Measurements from ENCODE around the gene SPON1.

Gene SPON1

DNA sequence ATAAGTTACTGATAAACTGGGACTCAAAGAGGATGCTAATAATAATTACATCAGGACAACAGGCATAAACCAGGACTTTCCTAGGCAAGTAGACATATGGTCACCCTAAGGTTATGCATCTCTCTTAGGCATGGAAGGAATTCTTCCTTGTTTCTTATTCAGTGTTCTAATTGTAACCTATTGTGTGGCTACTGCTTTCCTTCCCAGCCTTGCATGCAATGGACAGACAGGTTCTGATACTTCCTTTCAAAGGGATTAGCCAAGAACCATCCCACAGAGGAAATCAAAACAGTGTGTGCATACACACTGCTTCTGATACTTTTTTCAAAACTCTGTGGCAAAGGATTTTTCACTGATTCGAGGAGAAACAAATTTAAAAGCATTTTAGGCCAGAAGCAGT is 348.2 kb downstream of the SPON1 start:
- no peak for TF ChIP-seq POLR2AphosphoS5 (IDR thresholded peaks at IDR 0.05; ENCODE audit: low read depth, low read length)
- no peak for TF ChIP-seq FOXP2 (optimal IDR thresholded peaks at IDR 0.05; ENCODE audit: borderline replicate concordance, extremely low read depth, extremely low read length, insufficient read depth)
- TF ChIP-seq, protein P1, sequence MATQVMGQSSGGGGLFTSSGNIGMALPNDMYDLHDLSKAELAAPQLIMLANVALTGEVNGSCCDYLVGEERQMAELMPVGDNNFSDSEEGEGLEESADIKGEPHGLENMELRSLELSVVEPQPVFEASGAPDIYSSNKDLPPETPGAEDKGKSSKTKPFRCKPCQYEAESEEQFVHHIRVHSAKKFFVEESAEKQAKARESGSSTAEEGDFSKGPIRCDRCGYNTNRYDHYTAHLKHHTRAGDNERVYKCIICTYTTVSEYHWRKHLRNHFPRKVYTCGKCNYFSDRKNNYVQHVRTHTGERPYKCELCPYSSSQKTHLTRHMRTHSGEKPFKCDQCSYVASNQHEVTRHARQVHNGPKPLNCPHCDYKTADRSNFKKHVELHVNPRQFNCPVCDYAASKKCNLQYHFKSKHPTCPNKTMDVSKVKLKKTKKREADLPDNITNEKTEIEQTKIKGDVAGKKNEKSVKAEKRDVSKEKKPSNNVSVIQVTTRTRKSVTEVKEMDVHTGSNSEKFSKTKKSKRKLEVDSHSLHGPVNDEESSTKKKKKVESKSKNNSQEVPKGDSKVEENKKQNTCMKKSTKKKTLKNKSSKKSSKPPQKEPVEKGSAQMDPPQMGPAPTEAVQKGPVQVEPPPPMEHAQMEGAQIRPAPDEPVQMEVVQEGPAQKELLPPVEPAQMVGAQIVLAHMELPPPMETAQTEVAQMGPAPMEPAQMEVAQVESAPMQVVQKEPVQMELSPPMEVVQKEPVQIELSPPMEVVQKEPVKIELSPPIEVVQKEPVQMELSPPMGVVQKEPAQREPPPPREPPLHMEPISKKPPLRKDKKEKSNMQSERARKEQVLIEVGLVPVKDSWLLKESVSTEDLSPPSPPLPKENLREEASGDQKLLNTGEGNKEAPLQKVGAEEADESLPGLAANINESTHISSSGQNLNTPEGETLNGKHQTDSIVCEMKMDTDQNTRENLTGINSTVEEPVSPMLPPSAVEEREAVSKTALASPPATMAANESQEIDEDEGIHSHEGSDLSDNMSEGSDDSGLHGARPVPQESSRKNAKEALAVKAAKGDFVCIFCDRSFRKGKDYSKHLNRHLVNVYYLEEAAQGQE (IDR thresholded peaks at IDR 0.05; ENCODE audit: insufficient read depth in 1 of 2, low read depth in 2 of 2, low read length in 2 of 2), result no peak

GRCh38 chr11:14312736-14313438 is 350.4 kb downstream of the SPON1 start:
- TF ChIP-seq SIN3A (IDR thresholded peaks at IDR 0.05; ENCODE audit: borderline replicate concordance, insufficient read depth, low read length), result no peak
- no peak for TF ChIP-seq FOXP2 (optimal IDR thresholded peaks at IDR 0.05; ENCODE audit: borderline replicate concordance, extremely low read depth, extremely low read length, insufficient read depth)
- no peak for TF ChIP-seq TAF1 (IDR thresholded peaks at IDR 0.05; ENCODE audit: borderline replicate concordance, insufficient read depth, low read length)
- TF ChIP-seq, protein P1 (IDR thresholded peaks at IDR 0.05; ENCODE audit: insufficient read depth in 1 of 2, low read depth in 2 of 2, low read length in 2 of 2), result no peak
- no peak for TF ChIP-seq POLR2AphosphoS5 (IDR thresholded peaks at IDR 0.05; ENCODE audit: low read depth, low read length)

GRCh38 chr11:14314127-14314526 is 351.6 kb downstream of the SPON1 start:
- TF ChIP-seq, protein P1 (IDR thresholded peaks at IDR 0.05; ENCODE audit: insufficient read depth in 1 of 2, low read depth in 2 of 2, low read length in 2 of 2), result no peak
- TF ChIP-seq POLR2AphosphoS5 (IDR thresholded peaks at IDR 0.05; ENCODE audit: low read depth, low read length) (no peak), SIN3A (IDR thresholded peaks at IDR 0.05; ENCODE audit: borderline replicate concordance, insufficient read depth, low read length) (no peak), FOXP2 (optimal IDR thresholded peaks at IDR 0.05; ENCODE audit: borderline replicate concordance, extremely low read depth, extremely low read length, insufficient read depth) (no peak), TAF1 (IDR thresholded peaks at IDR 0.05; ENCODE audit: borderline replicate concordance, insufficient read depth, low read length) (no peak)

DNA sequence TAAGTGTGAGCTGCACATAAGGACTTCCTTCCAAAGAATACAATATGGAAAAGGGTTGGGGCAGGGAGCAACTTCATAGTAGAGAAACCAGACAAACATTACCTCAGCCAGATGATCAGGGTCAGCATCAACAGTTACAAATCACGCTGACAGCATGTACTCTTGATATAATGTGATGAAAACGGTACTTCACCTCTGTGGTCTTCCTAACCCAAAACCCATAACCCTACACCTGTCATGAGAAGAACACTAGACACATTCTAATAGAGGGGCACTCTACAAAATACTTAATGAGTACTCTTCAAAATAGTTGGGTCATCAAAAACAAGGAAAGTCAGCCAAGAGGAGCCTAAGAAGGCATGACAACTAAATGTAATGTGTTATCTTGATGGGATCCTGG is 352.6 kb downstream of the SPON1 start:
- TF ChIP-seq POLR2AphosphoS5 (IDR thresholded peaks at IDR 0.05; ENCODE audit: low read depth, low read length) (no peak), SIN3A (IDR thresholded peaks at IDR 0.05; ENCODE audit: borderline replicate concordance, insufficient read depth, low read length) (no peak), TAF1 (IDR thresholded peaks at IDR 0.05; ENCODE audit: borderline replicate concordance, insufficient read depth, low read length) (no peak), FOXP2 (optimal IDR thresholded peaks at IDR 0.05; ENCODE audit: borderline replicate concordance, extremely low read depth, extremely low read length, insufficient read depth) (no peak)
- TF ChIP-seq, protein P1 (IDR thresholded peaks at IDR 0.05; ENCODE audit: insufficient read depth in 1 of 2, low read depth in 2 of 2, low read length in 2 of 2), result no peak

Measured in PFSK-1 (cell line).